GM12892 (cell line): Measurements from ENCODE around the gene MTTP.

Experiments used
- POLR2A ChIP-seq: IDR thresholded peaks from 2 replicates; pipeline ENCODE4 v1.6.1; 2011; ENCODE audit warnings: low read depth, low read length, control low read depth
- POLR2AphosphoS5 ChIP-seq: IDR thresholded peaks from 2 replicates; pipeline ENCODE4 v1.6.1; 2011; ENCODE audit warnings: low read depth, low read length, control low read depth
- TAF1 ChIP-seq: IDR thresholded peaks from 2 replicates; pipeline ENCODE4 v1.6.1; 2011; ENCODE audit warnings: low read depth, mild to moderate bottlenecking, control low read depth, low read length, borderline replicate concordance

DNA sequence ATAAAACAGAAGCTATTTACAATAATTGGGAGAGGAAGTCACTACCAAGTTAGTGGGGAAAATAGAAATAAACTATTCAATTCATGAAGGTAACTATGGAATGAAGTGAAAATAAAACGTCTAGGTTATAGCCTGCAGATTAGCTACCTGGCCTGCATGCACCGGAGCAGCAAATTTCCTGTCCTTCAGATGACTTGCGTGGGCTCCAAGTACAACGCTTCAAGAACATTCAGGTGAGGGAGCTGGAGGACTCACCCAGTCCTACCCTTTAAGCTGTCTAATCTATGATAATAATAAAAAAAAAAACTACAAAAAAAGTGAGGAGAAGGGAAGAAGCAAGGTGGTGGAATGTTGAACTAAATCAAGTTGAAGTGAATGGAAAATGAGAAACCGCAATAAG is 69.8 kb downstream of the MTTP start:
- TF ChIP-seq POLR2AphosphoS5, result no peak
- TF ChIP-seq TAF1, result no peak
- no peak for TF ChIP-seq POLR2A
